Left lung (tissue), 10 donors: ENCODE results near the gene MTX1. TPM values are rescaled to one million over a fixed set of nuclear protein-coding genes. Genes with fewer than 3 reads are reported as not detected.
A peak's percentile ranks its signal among the peaks of the same experiment; 100 is the strongest.

Experiments
- ATAC-seq: fragments of 200-7000 bp; cut with Tn5 transposase; one replicate; pipeline ENCODE4 v1.9.1; 2020; ENCODE audit warnings: moderate library complexity
- DNase-seq, 4 donors: peaks; one replicate each; pipeline ENCODE4 v3.0.0-alpha.2; 2013 to 2020
- H3K27ac ChIP-seq, 2 donors: fragments of 200-600 bp; sonication (generic) in 1 of 2; one replicate each; pipeline versions ENCODE4 v1.5.0 to v1.8.0; 2020 to 2021
- H3K27me3 ChIP-seq, 2 donors: fragments of 200-600 bp; sonication (generic) in 1 of 2; one replicate each; pipeline versions ENCODE4 v1.5.0 to v1.8.0; 2020 to 2021
- H3K36me3 ChIP-seq, 2 donors: fragments of 200-600 bp; sonication (generic) in 1 of 2; one replicate each; pipeline versions ENCODE4 v1.5.0 to v1.8.0; 2020 to 2021
- H3K4me1 ChIP-seq, 2 donors: fragments of 200-600 bp; one replicate each; pipeline ENCODE4 v1.8.0; 2021
- H3K4me3 ChIP-seq, 2 donors: fragments of 200-600 bp; sonication (generic) in 1 of 2; one replicate each; pipeline versions ENCODE4 v1.5.0 to v1.8.0; 2020 to 2021; ENCODE audit warnings: mild to moderate bottlenecking in 1 of 2
- H3K9me3 ChIP-seq, 2 donors: fragments of 200-600 bp; sonication (generic) in 1 of 2; one replicate each; pipeline versions ENCODE4 v1.5.0 to v1.8.0; 2020 to 2021
- CTCF ChIP-seq, 2 donors: fragments of 200-600 bp; sonication (generic) in 1 of 2; IDR thresholded peaks; one replicate each; pipeline versions ENCODE4 v1.5.0 to v1.8.0; 2021; ENCODE audit warnings: antibody characterized with exemption in 2 of 2
- intact Hi-C, 2 donors: fragments of 100-400 bp; cut with DNase I; formaldehyde crosslinking; loops; one replicate each; pipeline versions ENCODE4 v1.11.2 to v1.14.2; 2022
- polyA plus RNA-seq, 6 donors: library from polyadenylated mRNA; unstranded; fragments of 120-200 nt; gene quantifications; one replicate each; pipeline ENCODE4 v1.2.1, GENCODE V29; 2013; ENCODE audit not compliant: insufficient read length in 6 of 6
- total RNA-seq, 2 donors: library from RNA; stranded (reverse); fragmentation: NEBNext Ultra II Directional; extraction: Animal tissue kit (Norgen Biotek cat#: 25700); gene quantifications; one replicate each; pipeline ENCODE4 v1.2.1, GENCODE V29; 2021
- donor health status: DM: no; HTN: yes; CAD: no.
- donor health status: DM: no; HTN: no; CAD: no.

MTX1 gene
- total and polyA plus RNA-seq, 8 donors = 28.6 to 45.5 (median 31.1) TPM

- no peak overlapping the region for H3K27ac ChIP-seq
- DNase-seq (no peak), ATAC-seq (no peak)
- no peak overlapping the region for H3K4me3 ChIP-seq
- peaks cover 0 to 32% of the 10 kb centered on the region in 2 donors for H3K36me3 ChIP-seq
- peaks cover 0 to 5% of the 10 kb centered on the region in 2 donors for H3K4me1 ChIP-seq
- H3K27me3 ChIP-seq = no peaks in the 10 kb centered on the region
- intact Hi-C loops = no loop called here
- no peak for TF ChIP-seq CTCF (IDR thresholded peaks at IDR 0.05)
- no peaks in the 10 kb centered on the region for H3K9me3 ChIP-seq
These were observed 7.6 kb upstream of the MTX1 start for GRCh38 chr1:155200920-155201319.

- no peak for ATAC-seq
- intact Hi-C loops = no loop called here
- Histone ChIP-seq H3K27me3 (no peaks in the 10 kb centered on the region), H3K9me3 (no peaks in the 10 kb centered on the region), H3K27ac (no peak overlapping the region), H3K4me3 (no peak overlapping the region), H3K4me1 (peaks cover 3 to 10% of the 10 kb centered on the region in 2 donors), H3K36me3 (peaks cover 0 to 27% of the 10 kb centered on the region in 2 donors)
- TF ChIP-seq CTCF (IDR thresholded peaks at IDR 0.05) = no peak
- no peak for DNase-seq
These were observed 6.3 kb upstream of the MTX1 start for GRCh38 chr1:155202198-155202597.

GRCh38 chr1:155202731-155203515 is 5.6 kb upstream of the MTX1 start:
- DNase-seq (peak in 1 of 4 donors; percentile 55), ATAC-seq (no peak)
- no peak overlapping the region for H3K4me3 ChIP-seq
- H3K9me3 ChIP-seq = no peaks in the 10 kb centered on the region
- H3K36me3 ChIP-seq = peaks cover 0 to 20% of the 10 kb centered on the region in 2 donors
- no peak for TF ChIP-seq CTCF (IDR thresholded peaks at IDR 0.05)
- intact Hi-C loops = no loop called here
- no peaks in the 10 kb centered on the region for H3K27me3 ChIP-seq
- peaks cover 9 to 17% of the 10 kb centered on the region in 2 donors for H3K4me1 ChIP-seq
- H3K27ac ChIP-seq = no peak overlapping the region

GRCh38 chr1:155205035-155205434 is 3.5 kb upstream of the MTX1 start:
- H3K27me3 ChIP-seq = no peaks in the 10 kb centered on the region
- no peaks in the 10 kb centered on the region for H3K9me3 ChIP-seq
- ATAC-seq (no peak), DNase-seq (no peak)
- no peak overlapping the region for H3K27ac ChIP-seq
- TF ChIP-seq CTCF (IDR thresholded peaks at IDR 0.05) = no peak
- H3K4me1 ChIP-seq = peaks cover 19 to 30% of the 10 kb centered on the region in 2 donors
- peaks cover 0 to 9% of the 10 kb centered on the region in 2 donors for H3K36me3 ChIP-seq
- intact Hi-C loops = no loop called here
- H3K4me3 ChIP-seq = no peak overlapping the region

- TF ChIP-seq CTCF (IDR thresholded peaks at IDR 0.05) = no peak
- Histone ChIP-seq H3K9me3 (no peaks in the 10 kb centered on the region), H3K27me3 (no peaks in the 10 kb centered on the region), H3K4me1 (peaks cover 20 to 37% of the 10 kb centered on the region in 2 donors), H3K36me3 (no peaks in the 10 kb centered on the region), H3K27ac (no peak overlapping the region), H3K4me3 (no peak overlapping the region)
- intact Hi-C loops = no loop called here
- ATAC-seq (no peak), DNase-seq (peak in 1 of 4 donors; percentile 5)
These were observed 2.4 kb upstream of the MTX1 start for GRCh38 chr1:155205969-155206593.
